Left ventricle myocardium inferior (tissue), 1 donor: Measurements from ENCODE around the gene DOCK4. TPM values are rescaled to one million over a fixed set of nuclear protein-coding genes. Genes with fewer than 3 reads are reported as not detected.

Source experiments
- DNase-seq: peaks from one replicate; pipeline ENCODE4 v3.0.0-alpha.2; 2020
- H3K27ac ChIP-seq: fragments of 200-600 bp; replicated peaks from 2 replicates; pipeline ENCODE4 v1.8.0; 2021
- H3K27me3 ChIP-seq: fragments of 200-600 bp; 2 replicates; pipeline ENCODE4 v1.8.0; 2021; ENCODE audit warnings: low read depth
- H3K36me3 ChIP-seq: fragments of 200-600 bp; 2 replicates; pipeline ENCODE4 v1.8.0; 2021
- H3K4me1 ChIP-seq: fragments of 200-600 bp; 2 replicates; pipeline ENCODE4 v1.8.0; 2021
- H3K4me3 ChIP-seq: fragments of 200-600 bp; 2 replicates; pipeline ENCODE4 v1.8.0; 2021; ENCODE audit warnings: mild to moderate bottlenecking, moderate library complexity
- H3K9me3 ChIP-seq: fragments of 200-600 bp; replicated peaks from 2 replicates; pipeline ENCODE4 v1.8.0; 2021
- CTCF ChIP-seq: fragments of 200-600 bp; IDR thresholded peaks from 2 replicates; pipeline ENCODE4 v1.8.0; 2021; ENCODE audit warnings: antibody characterized with exemption, mild to moderate bottlenecking, borderline replicate concordance
- intact Hi-C: fragments of 100-400 bp; cut with micrococcal nuclease; formaldehyde crosslinking; loops from one replicate; pipeline ENCODE4 v1.11.0; 2022
- total RNA-seq: library from RNA; stranded (reverse); fragmentation: NEBNext Ultra II Directional; extraction: Animal tissue kit (Norgen Biotek cat#: 25700); gene quantifications from one replicate; pipeline ENCODE4 v1.2.1, GENCODE V29; 2021
- donor health status: DM: no; HTN: yes; CAD: no; lungs with severe emphysema.

The DOCK4 gene
- total RNA-seq, 1 donor from 2014 or later = 15.2 TPM

- no peak overlapping the region for H3K4me3 ChIP-seq
- peaks cover 68% of the 10 kb centered on the region for H3K4me1 ChIP-seq
- no peaks in the 10 kb centered on the region for H3K9me3 ChIP-seq
- intact Hi-C loops = no loop called here
- H3K27me3 ChIP-seq = no peaks in the 10 kb centered on the region
- TF ChIP-seq CTCF = no peak
- DNase-seq = no peak
- H3K27ac ChIP-seq = peak overlapping the region; percentile 43
- no peaks in the 10 kb centered on the region for H3K36me3 ChIP-seq
Measured at GRCh38 chr7:112080978-112081377, 125.2 kb downstream of the DOCK4 start.

- no peak for TF ChIP-seq CTCF
- H3K36me3 ChIP-seq = no peaks in the 10 kb centered on the region
- intact Hi-C loops = no loop called here
- H3K4me1 ChIP-seq = peaks cover 65% of the 10 kb centered on the region
- H3K9me3 ChIP-seq = no peaks in the 10 kb centered on the region
- no peak overlapping the region for H3K4me3 ChIP-seq
- no peak for DNase-seq
- no peaks in the 10 kb centered on the region for H3K27me3 ChIP-seq
- H3K27ac ChIP-seq = peak overlapping the region; percentile 43
Measured at GRCh38 chr7:112080441-112080840, 125.8 kb downstream of the DOCK4 start.

- DNase-seq = no peak
- TF ChIP-seq CTCF = peak; percentile 18
- peaks cover 8% of the 10 kb centered on the region for H3K9me3 ChIP-seq
- H3K36me3 ChIP-seq = no peaks in the 10 kb centered on the region
- H3K4me3 ChIP-seq = no peak overlapping the region
- H3K27me3 ChIP-seq = no peaks in the 10 kb centered on the region
- intact Hi-C loops = no loop called here
- H3K27ac ChIP-seq = no peak overlapping the region
- peaks cover 57% of the 10 kb centered on the region for H3K4me1 ChIP-seq
Measured at GRCh38 chr7:112079673-112080072, 126.5 kb downstream of the DOCK4 start.

GRCh38 chr7:112079122-112079521 is 127.1 kb downstream of the DOCK4 start:
- intact Hi-C loops = no loop called here
- no peak for DNase-seq
- H3K4me1 ChIP-seq = peaks cover 52% of the 10 kb centered on the region
- no peaks in the 10 kb centered on the region for H3K27me3 ChIP-seq
- no peak overlapping the region for H3K27ac ChIP-seq
- no peak overlapping the region for H3K4me3 ChIP-seq
- no peak for TF ChIP-seq CTCF
- H3K9me3 ChIP-seq = peaks cover 13% of the 10 kb centered on the region
- no peaks in the 10 kb centered on the region for H3K36me3 ChIP-seq

- H3K27me3 ChIP-seq = no peaks in the 10 kb centered on the region
- no peak for DNase-seq
- no peaks in the 10 kb centered on the region for H3K36me3 ChIP-seq
- no peak for TF ChIP-seq CTCF
- peaks cover 18% of the 10 kb centered on the region for H3K9me3 ChIP-seq
- H3K4me1 ChIP-seq = peaks cover 55% of the 10 kb centered on the region
- intact Hi-C loops = no loop called here
- H3K27ac ChIP-seq = no peak overlapping the region
- H3K4me3 ChIP-seq = no peak overlapping the region
Measured at GRCh38 chr7:112076324-112076723, 129.9 kb downstream of the DOCK4 start.

GRCh38 chr7:112074464-112074863 is 131.7 kb downstream of the DOCK4 start:
- intact Hi-C loops = no loop called here
- no peak for TF ChIP-seq CTCF
- Histone ChIP-seq H3K27me3 (no peaks in the 10 kb centered on the region), H3K36me3 (no peaks in the 10 kb centered on the region), H3K4me1 (peaks cover 55% of the 10 kb centered on the region), H3K4me3 (no peak overlapping the region), H3K27ac (no peak overlapping the region), H3K9me3 (peaks cover 18% of the 10 kb centered on the region)
- DNase-seq = no peak
